HEK293 (cell line): Measurements from ENCODE around the gene SPZ1.

Source experiments
- CTCF ChIA-PET: fragments of 350-600 bp; formaldehyde crosslinking; extraction: SDS; loops from one replicate; lab custom pipeline; 2021; ENCODE audit warnings: antibody characterized with exemption; lab: Yijun Ruan, JAX
- POLR2A ChIA-PET: fragments of 300-600 bp; formaldehyde crosslinking; extraction: SDS; loops from one replicate; lab custom pipeline; 2020; ENCODE audit warnings: antibody characterized with exemption, inconsistent platforms; lab: Yijun Ruan, JAX
- H3K27ac ChIP-seq: fragments of 200-500 bp; sonication (Bioruptor generic); 2 replicates; pipeline ENCODE4 v1.5.1; 2014; ENCODE audit warnings: low read depth, low read length, control low read depth, inconsistent platforms; ENCODE audit errors: extremely low read depth
- H3K36me3 ChIP-seq, 2 experiments: fragments of 200-500 bp in 1 of 2; sonication (Bioruptor generic) in 1 of 2; 1 replicate in 1 of 2; 2 replicates in 1 of 2; pipeline ENCODE4 v1.5.1; 2014 to 2017; ENCODE audit warnings: inconsistent platforms in 2 of 2, low read length in 2 of 2; ENCODE audit not compliant: control insufficient read depth in 2 of 2, insufficient read depth in 1 of 2
- H3K4me1 ChIP-seq: fragments of 200-500 bp; sonication (Bioruptor generic); 2 replicates; pipeline ENCODE4 v1.5.1; 2014; ENCODE audit warnings: mild to moderate bottlenecking, low read length, inconsistent platforms; ENCODE audit not compliant: control insufficient read depth, insufficient read depth
- H3K4me3 ChIP-seq: 2 replicates; pipeline ENCODE4 v1.5.1; 2011; ENCODE audit warnings: low read depth, mild to moderate bottlenecking, control low read depth, low read length, moderate library complexity
- H3K9me3 ChIP-seq: fragments of 200-500 bp; sonication (Bioruptor generic); 2 replicates; pipeline ENCODE4 v1.5.1; 2014; ENCODE audit warnings: low read depth, low read length, inconsistent platforms; ENCODE audit not compliant: control insufficient read depth, insufficient read depth
- HOXA7 ChIP-seq: sonication (generic); formaldehyde crosslinking; IDR thresholded peaks from 2 replicates; pipeline ENCODE4 v1.8.1; 2022; ENCODE audit warnings: missing genetic modification reagents, borderline replicate concordance
- RBAK ChIP-seq: fragments of 450-650 bp; formaldehyde crosslinking; IDR thresholded peaks from 2 replicates; pipeline ENCODE4 v1.5.1; 2016; ENCODE audit warnings: missing biosample characterization, missing genetic modification characterization
- ZBTB1 ChIP-seq: fragments of 450-650 bp; formaldehyde crosslinking; IDR thresholded peaks from 2 replicates; pipeline ENCODE4 v1.5.1; 2016; ENCODE audit warnings: missing biosample characterization, missing genetic modification characterization
- ZIC2 ChIP-seq: fragments of 450-650 bp; formaldehyde crosslinking; IDR thresholded peaks from 2 replicates; pipeline ENCODE4 v1.5.1; 2016; ENCODE audit warnings: missing biosample characterization, missing genetic modification characterization
- ZNF114 ChIP-seq: fragments of 450-650 bp; formaldehyde crosslinking; IDR thresholded peaks from 2 replicates; pipeline ENCODE4 v1.5.0; 2017; ENCODE audit warnings: missing biosample characterization, missing genetic modification characterization
- ZNF140 ChIP-seq: fragments of 450-650 bp; formaldehyde crosslinking; IDR thresholded peaks from 2 replicates; pipeline ENCODE4 v1.5.1; 2016; ENCODE audit warnings: missing biosample characterization, missing genetic modification characterization
- ZNF292 ChIP-seq: fragments of 450-650 bp; formaldehyde crosslinking; IDR thresholded peaks from 2 replicates; pipeline ENCODE4 v1.5.1; 2016; ENCODE audit warnings: low read depth, missing biosample characterization, missing genetic modification characterization, borderline replicate concordance
- ZNF48 ChIP-seq: fragments of 450-650 bp; formaldehyde crosslinking; IDR thresholded peaks from 2 replicates; pipeline ENCODE4 v1.5.1; 2016; ENCODE audit warnings: missing biosample characterization, missing genetic modification characterization
- ZNF530 ChIP-seq: fragments of 450-650 bp; formaldehyde crosslinking; IDR thresholded peaks from 2 replicates; pipeline ENCODE4 v1.5.1; 2016; ENCODE audit warnings: low read depth, missing biosample characterization, missing genetic modification characterization
- ZNF596 ChIP-seq: fragments of 450-650 bp; IDR thresholded peaks from 2 replicates; pipeline ENCODE4 v1.5.0; 2018; ENCODE audit warnings: missing biosample characterization, mild to moderate bottlenecking, missing genetic modification characterization, moderate library complexity
- ZNF670 ChIP-seq: fragments of 450-650 bp; formaldehyde crosslinking; IDR thresholded peaks from 2 replicates; pipeline ENCODE4 v1.5.1; 2016; ENCODE audit warnings: missing biosample characterization, missing genetic modification characterization, low read depth
- ZNF785 ChIP-seq: fragments of 450-650 bp; formaldehyde crosslinking; IDR thresholded peaks from 2 replicates; pipeline ENCODE4 v1.5.1; 2016; ENCODE audit warnings: missing biosample characterization, missing genetic modification characterization
- ZSCAN30 ChIP-seq: fragments of 450-650 bp; IDR thresholded peaks from 2 replicates; pipeline ENCODE4 v1.5.1; 2018; ENCODE audit warnings: missing biosample characterization, mild to moderate bottlenecking, missing genetic modification characterization, moderate library complexity
- TF ChIP-seq, protein P1 (sequence below): fragments of 450-650 bp; formaldehyde crosslinking; conservative IDR thresholded peaks from 2 replicates; pipeline ENCODE4 v1.5.1; 2016; ENCODE audit warnings: low read depth, missing biosample characterization, missing genetic modification characterization
- TF ChIP-seq, protein P2 (sequence below): fragments of 450-650 bp; formaldehyde crosslinking; IDR thresholded peaks from 2 replicates; pipeline ENCODE4 v1.5.1; 2016; ENCODE audit warnings: missing biosample characterization, missing genetic modification characterization
- TF ChIP-seq, protein P3 (sequence below): fragments of 450-650 bp; formaldehyde crosslinking; IDR thresholded peaks from 2 replicates; pipeline ENCODE4 v1.5.1; 2016; ENCODE audit warnings: missing biosample characterization, missing genetic modification characterization
- TF ChIP-seq, protein P4 (sequence below): fragments of 450-650 bp; formaldehyde crosslinking; IDR thresholded peaks from 2 replicates; pipeline ENCODE4 v1.5.1; 2016; ENCODE audit warnings: missing biosample characterization, missing genetic modification characterization

The SPZ1 gene

DNA sequence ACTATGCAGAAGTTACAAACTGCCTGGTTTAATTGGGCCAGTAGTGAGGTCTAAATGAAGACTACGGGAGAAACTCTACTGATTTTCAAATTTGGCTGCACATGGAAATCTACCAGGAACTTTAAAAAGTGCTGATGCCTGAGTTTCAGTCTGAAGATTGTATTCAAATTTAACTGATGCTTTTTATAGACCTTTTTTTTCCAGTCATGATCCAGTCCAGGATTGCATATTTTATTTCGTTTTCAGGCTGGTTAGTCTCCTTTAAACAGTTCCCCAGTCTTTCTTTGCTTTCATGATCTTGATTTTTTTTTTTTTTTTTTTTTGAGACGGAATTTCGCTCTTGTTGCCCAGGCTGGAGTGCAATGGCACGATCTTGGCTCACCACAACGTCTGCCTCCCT is 23.7 kb upstream of the SPZ1 start:
- H3K27ac ChIP-seq: no peak overlapping the region
- no peaks in the 10 kb centered on the region for H3K9me3 ChIP-seq
- no peak overlapping the region for H3K4me3 ChIP-seq
- no peaks in the 10 kb centered on the region for H3K36me3 ChIP-seq
- TF ChIP-seq, protein P1, sequence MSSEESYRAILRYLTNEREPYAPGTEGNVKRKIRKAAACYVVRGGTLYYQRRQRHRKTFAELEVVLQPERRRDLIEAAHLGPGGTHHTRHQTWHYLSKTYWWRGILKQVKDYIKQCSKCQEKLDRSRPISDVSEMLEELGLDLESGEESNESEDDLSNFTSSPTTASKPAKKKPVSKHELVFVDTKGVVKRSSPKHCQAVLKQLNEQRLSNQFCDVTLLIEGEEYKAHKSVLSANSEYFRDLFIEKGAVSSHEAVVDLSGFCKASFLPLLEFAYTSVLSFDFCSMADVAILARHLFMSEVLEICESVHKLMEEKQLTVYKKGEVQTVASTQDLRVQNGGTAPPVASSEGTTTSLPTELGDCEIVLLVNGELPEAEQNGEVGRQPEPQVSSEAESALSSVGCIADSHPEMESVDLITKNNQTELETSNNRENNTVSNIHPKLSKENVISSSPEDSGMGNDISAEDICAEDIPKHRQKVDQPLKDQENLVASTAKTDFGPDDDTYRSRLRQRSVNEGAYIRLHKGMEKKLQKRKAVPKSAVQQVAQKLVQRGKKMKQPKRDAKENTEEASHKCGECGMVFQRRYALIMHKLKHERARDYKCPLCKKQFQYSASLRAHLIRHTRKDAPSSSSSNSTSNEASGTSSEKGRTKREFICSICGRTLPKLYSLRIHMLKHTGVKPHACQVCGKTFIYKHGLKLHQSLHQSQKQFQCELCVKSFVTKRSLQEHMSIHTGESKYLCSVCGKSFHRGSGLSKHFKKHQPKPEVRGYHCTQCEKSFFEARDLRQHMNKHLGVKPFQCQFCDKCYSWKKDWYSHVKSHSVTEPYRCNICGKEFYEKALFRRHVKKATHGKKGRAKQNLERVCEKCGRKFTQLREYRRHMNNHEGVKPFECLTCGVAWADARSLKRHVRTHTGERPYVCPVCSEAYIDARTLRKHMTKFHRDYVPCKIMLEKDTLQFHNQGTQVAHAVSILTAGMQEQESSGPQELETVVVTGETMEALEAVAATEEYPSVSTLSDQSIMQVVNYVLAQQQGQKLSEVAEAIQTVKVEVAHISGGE (tag by site-specific recombination): no peak
- TF ChIP-seq RBAK (tag by site-specific recombination) (no peak), ZNF114 (tag by site-specific recombination) (no peak), ZNF670 (tag by site-specific recombination) (no peak), HOXA7 (CRISPR knock-in tag) (no peak), ZIC2 (no peak), ZNF530 (tag by site-specific recombination) (no peak), ZNF596 (no peak), ZNF785 (no peak)
- TF ChIP-seq, protein P2, sequence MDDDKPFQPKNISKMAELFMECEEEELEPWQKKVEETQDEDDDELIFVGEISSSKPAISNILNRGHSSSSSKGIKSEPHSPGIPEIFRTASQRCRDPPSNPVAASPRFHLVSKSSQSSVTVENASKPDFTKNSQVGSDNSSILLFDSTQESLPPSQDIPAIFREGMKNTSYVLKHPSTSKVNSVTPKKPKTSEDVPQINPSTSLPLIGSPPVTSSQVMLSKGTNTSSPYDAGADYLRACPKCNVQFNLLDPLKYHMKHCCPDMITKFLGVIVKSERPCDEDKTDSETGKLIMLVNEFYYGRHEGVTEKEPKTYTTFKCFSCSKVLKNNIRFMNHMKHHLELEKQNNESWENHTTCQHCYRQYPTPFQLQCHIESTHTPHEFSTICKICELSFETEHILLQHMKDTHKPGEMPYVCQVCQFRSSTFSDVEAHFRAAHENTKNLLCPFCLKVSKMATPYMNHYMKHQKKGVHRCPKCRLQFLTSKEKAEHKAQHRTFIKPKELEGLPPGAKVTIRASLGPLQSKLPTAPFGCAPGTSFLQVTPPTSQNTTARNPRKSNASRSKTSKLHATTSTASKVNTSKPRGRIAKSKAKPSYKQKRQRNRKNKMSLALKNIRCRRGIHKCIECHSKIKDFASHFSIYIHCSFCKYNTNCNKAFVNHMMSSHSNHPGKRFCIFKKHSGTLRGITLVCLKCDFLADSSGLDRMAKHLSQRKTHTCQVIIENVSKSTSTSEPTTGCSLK: no peak
- TF ChIP-seq, protein P3, sequence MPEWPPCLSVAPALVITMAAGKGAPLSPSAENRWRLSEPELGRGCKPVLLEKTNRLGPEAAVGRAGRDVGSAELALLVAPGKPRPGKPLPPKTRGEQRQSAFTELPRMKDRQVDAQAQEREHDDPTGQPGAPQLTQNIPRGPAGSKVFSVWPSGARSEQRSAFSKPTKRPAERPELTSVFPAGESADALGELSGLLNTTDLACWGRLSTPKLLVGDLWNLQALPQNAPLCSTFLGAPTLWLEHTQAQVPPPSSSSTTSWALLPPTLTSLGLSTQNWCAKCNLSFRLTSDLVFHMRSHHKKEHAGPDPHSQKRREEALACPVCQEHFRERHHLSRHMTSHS (tag by site-specific recombination): no peak
- CTCF ChIA-PET: interaction anchor here (0.7 kb wide), 1 partner anchor 15 kb away, joined by 3 read pairs; no protein-coding TSS in a partner anchor
- POLR2A ChIA-PET: no interaction called here
- H3K4me1 ChIP-seq: no peaks in the 10 kb centered on the region

DNA sequence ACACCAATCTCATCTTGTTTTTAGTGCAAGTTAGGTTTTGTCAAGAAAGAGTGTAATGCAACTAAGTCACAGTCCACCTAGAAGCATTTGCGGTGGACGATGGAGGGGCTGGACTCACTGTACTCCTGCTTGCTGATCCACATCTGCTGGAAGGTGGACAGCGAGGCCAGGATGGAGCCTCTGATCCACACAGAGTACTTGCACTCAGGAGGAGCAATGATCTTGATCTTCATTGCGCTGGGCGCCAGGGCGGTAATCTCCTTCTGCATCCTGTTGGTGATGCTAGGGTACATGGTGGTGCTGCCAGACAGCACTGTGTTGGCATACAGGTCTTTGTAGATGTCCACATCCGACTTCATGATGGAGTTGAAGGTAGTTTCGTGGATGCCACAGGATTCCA is 20.2 kb upstream of the SPZ1 start:
- H3K4me3 ChIP-seq: no peak overlapping the region
- no peak overlapping the region for H3K27ac ChIP-seq
- CTCF ChIA-PET: no interaction called here
- no peaks in the 10 kb centered on the region for H3K9me3 ChIP-seq
- H3K36me3 ChIP-seq: no peaks in the 10 kb centered on the region
- TF ChIP-seq, protein P2: no peak
- no peak for TF ChIP-seq ZNF140
- TF ChIP-seq ZSCAN30 (tag by site-specific recombination): no peak
- TF ChIP-seq ZNF48 (tag by site-specific recombination): no peak
- no peak for TF ChIP-seq ZNF292 (tag by site-specific recombination)
- TF ChIP-seq ZBTB1 (tag by site-specific recombination): no peak
- TF ChIP-seq, protein P4, sequence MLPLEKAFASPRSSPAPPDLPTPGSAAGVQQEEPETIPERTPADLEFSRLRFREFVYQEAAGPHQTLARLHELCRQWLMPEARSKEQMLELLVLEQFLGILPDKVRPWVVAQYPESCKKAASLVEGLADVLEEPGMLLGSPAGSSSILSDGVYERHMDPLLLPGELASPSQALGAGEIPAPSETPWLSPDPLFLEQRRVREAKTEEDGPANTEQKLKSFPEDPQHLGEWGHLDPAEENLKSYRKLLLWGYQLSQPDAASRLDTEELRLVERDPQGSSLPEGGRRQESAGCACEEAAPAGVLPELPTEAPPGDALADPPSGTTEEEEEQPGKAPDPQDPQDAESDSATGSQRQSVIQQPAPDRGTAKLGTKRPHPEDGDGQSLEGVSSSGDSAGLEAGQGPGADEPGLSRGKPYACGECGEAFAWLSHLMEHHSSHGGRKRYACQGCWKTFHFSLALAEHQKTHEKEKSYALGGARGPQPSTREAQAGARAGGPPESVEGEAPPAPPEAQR (tag by site-specific recombination): no peak
- TF ChIP-seq, all 188 proteins: peak for 0
- H3K4me1 ChIP-seq: no peaks in the 10 kb centered on the region
- POLR2A ChIA-PET: no interaction called here
